SK-N-SH (cell line): ENCODE measurements around the gene ERMAP. TPM values are rescaled to one million over a fixed set of nuclear protein-coding genes. Genes with fewer than 3 reads are reported as not detected.

ENCODE experiments used
- CTCF ChIA-PET: fragments of 300-600, 350-600 bp; formaldehyde crosslinking; extraction: SDS; loops from one replicate; lab custom pipeline; 2021; lab: Yijun Ruan, JAX
- POLR2A ChIA-PET: fragments of 350-600 bp; sonication (Branson Sonifier 250); formaldehyde crosslinking; extraction: SDS; loops from one replicate; lab custom pipeline; 2020; ENCODE audit warnings: antibody characterized with exemption, inconsistent platforms; lab: Yijun Ruan, JAX
- DNase-seq: peaks from one replicate; pipeline ENCODE4 v3.0.0; 2012
- H2AFZ ChIP-seq: fragments of 200-600 bp; sonication (generic); 2 replicates; pipeline ENCODE4 v1.8.1; 2016; ENCODE audit warnings: antibody characterized with exemption, mild to moderate bottlenecking, low read depth
- H3F3A ChIP-seq: fragments of 200-600 bp; sonication (generic); replicated peaks from 2 replicates; pipeline ENCODE3; 2016; ENCODE audit warnings: antibody characterized with exemption, mild to moderate bottlenecking; ENCODE audit not compliant: insufficient read depth
- H3K27ac ChIP-seq, 2 experiments: fragments of 200-500 bp in 1 of 2; fragments of 200-600 bp in 1 of 2; sonication (Bioruptor generic) in 1 of 2; sonication (generic), shearing (Covaris generic) in 1 of 2; 2 replicates each; pipeline versions ENCODE4 v1.5.1 to v1.6.1; 2014 to 2016; ENCODE audit warnings: low read depth in 2 of 2, inconsistent platforms in 1 of 2, low read length in 1 of 2, mild to moderate bottlenecking in 1 of 2, mixed read lengths in 1 of 2
- H3K27me3 ChIP-seq: fragments of 200-600 bp; sonication (generic), shearing (Covaris generic); 2 replicates; pipeline ENCODE4 v1.6.1; 2016; ENCODE audit warnings: mixed run types; ENCODE audit not compliant: insufficient read depth
- H3K36me3 ChIP-seq, 2 experiments: fragments of 200-500 bp in 1 of 2; fragments of 200-600 bp in 1 of 2; sonication (Bioruptor generic) in 1 of 2; sonication (generic) in 1 of 2; replicated peaks in 1 of 2; 2 replicates each; pipeline versions ENCODE3 to v1.5.1; 2014 to 2016; ENCODE audit warnings: low read length in 1 of 2, mild to moderate bottlenecking in 1 of 2; ENCODE audit not compliant: insufficient read depth in 2 of 2, control insufficient read depth in 1 of 2
- H3K4me1 ChIP-seq, 2 experiments: fragments of 200-500 bp in 1 of 2; fragments of 200-600 bp in 1 of 2; sonication (Bioruptor generic) in 1 of 2; sonication (generic), shearing (Covaris generic) in 1 of 2; 2 replicates each; pipeline versions ENCODE4 v1.5.1 to v1.6.1; 2014 to 2016; ENCODE audit warnings: low read depth in 1 of 2, low read length in 1 of 2, mixed run types in 1 of 2; ENCODE audit not compliant: insufficient read depth in 2 of 2, control insufficient read depth in 1 of 2
- H3K4me2 ChIP-seq: fragments of 200-600 bp; sonication (generic), shearing (Covaris generic); 2 replicates; pipeline ENCODE4 v1.6.1; 2017; ENCODE audit warnings: mixed run types
- H3K4me3 ChIP-seq, 2 experiments: fragments of 200-500 bp in 1 of 2; fragments of 200-600 bp in 1 of 2; sonication (Bioruptor generic) in 1 of 2; sonication (generic), shearing (Covaris generic) in 1 of 2; 2 replicates each; pipeline versions ENCODE4 v1.5.1 to v1.8.1; 2014 to 2016; ENCODE audit warnings: low read depth in 2 of 2, inconsistent platforms in 1 of 2, low read length in 1 of 2, mild to moderate bottlenecking in 1 of 2, mixed read lengths in 1 of 2, moderate library complexity in 1 of 2
- H3K79me2 ChIP-seq: fragments of 200-600 bp; sonication (generic); 2 replicates; pipeline ENCODE4 v1.8.1; 2017; ENCODE audit warnings: mild to moderate bottlenecking; ENCODE audit not compliant: insufficient read depth
- H3K9ac ChIP-seq: fragments of 200-600 bp; sonication (generic); 2 replicates; pipeline ENCODE4 v1.6.1; 2017; ENCODE audit warnings: mixed run types
- H3K9me2 ChIP-seq: fragments of 200-600 bp; sonication (generic); 2 replicates; pipeline ENCODE4 v1.6.1; 2017; ENCODE audit warnings: mixed run types
- H3K9me3 ChIP-seq: fragments of 200-600 bp; sonication (generic); 2 replicates; pipeline ENCODE4 v1.6.1; 2017; ENCODE audit warnings: mixed run types, mild to moderate bottlenecking, moderate library complexity
- H4K20me1 ChIP-seq: fragments of 200-600 bp; sonication (generic); 2 replicates; pipeline ENCODE4 v1.6.1; 2017; ENCODE audit warnings: mild to moderate bottlenecking, mixed run types; ENCODE audit not compliant: insufficient read depth
- ELF1 ChIP-seq: IDR thresholded peaks from 2 replicates; pipeline ENCODE4 v1.4.0; 2012
- EP300 ChIP-seq, 2 experiments: IDR thresholded peaks; 2 replicates each; pipeline versions ENCODE4 v1.4.0 to v1.6.1; 2012; ENCODE audit warnings: borderline replicate concordance in 1 of 2, low read depth in 1 of 2, low read length in 1 of 2
- EZH2phosphoT487 ChIP-seq: fragments of 200-600 bp; sonication (generic); IDR thresholded peaks from 2 replicates; pipeline ENCODE4 v1.6.1; 2017; ENCODE audit warnings: low read depth, mixed run types, mild to moderate bottlenecking, antibody characterized with exemption, moderate library complexity, borderline replicate concordance
- FOSL2 ChIP-seq: IDR thresholded peaks from 2 replicates; pipeline ENCODE4 v1.4.0; 2012; ENCODE audit warnings: low read depth, mild to moderate bottlenecking, moderate library complexity, borderline replicate concordance
- GABPA ChIP-seq: IDR thresholded peaks from 2 replicates; pipeline ENCODE4 v1.4.0; 2012; ENCODE audit warnings: low read depth, mild to moderate bottlenecking
- GATA2 ChIP-seq: sonication (generic); formaldehyde crosslinking; IDR thresholded peaks from 2 replicates; pipeline ENCODE4 v1.5.0; 2020; ENCODE audit warnings: mild to moderate bottlenecking, missing genetic modification reagents
- MEF2A ChIP-seq: IDR thresholded peaks from 2 replicates; pipeline ENCODE4 v1.4.0; 2012; ENCODE audit warnings: low read depth, borderline replicate concordance
- MXI1 ChIP-seq: IDR thresholded peaks from 2 replicates; pipeline ENCODE4 v1.6.1; 2012; ENCODE audit warnings: mild to moderate bottlenecking, low read depth, low read length, improper control_type of control experiment
- RFX5 ChIP-seq: IDR thresholded peaks from 2 replicates; pipeline ENCODE4 v1.6.1; 2012; ENCODE audit warnings: mild to moderate bottlenecking, improper control_type of control experiment, low read length
- RXRA ChIP-seq: IDR thresholded peaks from 2 replicates; pipeline ENCODE4 v1.4.0; 2012; ENCODE audit warnings: low read depth, mild to moderate bottlenecking, borderline replicate concordance
- TAF1 ChIP-seq: IDR thresholded peaks from 2 replicates; pipeline ENCODE4 v1.6.1; 2012; ENCODE audit warnings: low read depth, mild to moderate bottlenecking, low read length, moderate library complexity, borderline replicate concordance
- TCF12 ChIP-seq: IDR thresholded peaks from 2 replicates; pipeline ENCODE4 v1.4.0; 2012
- YY1 ChIP-seq: IDR thresholded peaks from 2 replicates; pipeline ENCODE4 v1.4.0; 2012; ENCODE audit warnings: low read depth, mild to moderate bottlenecking
- WGBS: methylation state at CpG from one replicate; pipeline ENCODE4 v1.1.6; 2017; ENCODE audit warnings: low lambda C conversion rate; 5-methylcytosine and 5-hydroxymethylcytosine counted together
- polyA plus RNA-seq, 3 experiments: library from polyadenylated mRNA; depleted of rRNA; stranded (reverse); fragments of >200 nt; gene quantifications; 2 replicates each; pipeline ENCODE4 v1.2.3, GENCODE V29; 2012
- TF ChIP-seq, protein P1 (sequence below): IDR thresholded peaks from 2 replicates; pipeline ENCODE4 v1.4.0; 2012; ENCODE audit warnings: low read depth, borderline replicate concordance
- TF ChIP-seq, protein P2 (sequence below): IDR thresholded peaks from 2 replicates; pipeline ENCODE4 v1.4.0; 2012; ENCODE audit warnings: low read depth, borderline replicate concordance
- TF ChIP-seq, protein P3 (sequence below): IDR thresholded peaks from 2 replicates; pipeline ENCODE4; 2012
- TF ChIP-seq, protein P4 (sequence below): fragments of 150-350 bp; IDR thresholded peaks from 2 replicates; pipeline ENCODE4 v1.6.1; 2017; ENCODE audit warnings: antibody characterized with exemption, low read length, low read depth, borderline replicate concordance

The ERMAP gene
- polyA plus RNA-seq, 1 of the 3 experiments (the other 2 are of a cell fraction), result 10.4 TPM

DNA sequence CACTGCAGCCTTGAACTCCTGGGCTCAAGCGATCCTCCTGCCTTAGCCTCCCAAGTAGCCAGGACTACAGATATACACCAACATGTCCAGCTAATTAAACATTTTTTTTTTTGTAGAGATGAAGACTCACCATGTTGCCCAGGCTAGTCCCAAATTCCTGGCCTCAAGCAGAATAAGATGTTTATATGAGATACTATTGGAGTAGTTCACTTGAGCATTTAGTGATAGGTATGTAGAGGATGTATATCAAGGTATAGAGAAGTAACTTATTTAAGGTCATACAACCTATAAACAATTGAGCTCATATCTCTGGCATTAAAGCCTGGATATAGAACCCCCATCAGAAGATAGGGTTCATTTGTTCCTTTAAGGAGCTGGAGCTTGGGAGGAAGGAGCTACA lies 36.7 kb upstream of the ERMAP start:
- no peaks in the 10 kb centered on the region for H3K4me1 ChIP-seq
- TF ChIP-seq MXI1, result no peak
- TF ChIP-seq, protein P1, sequence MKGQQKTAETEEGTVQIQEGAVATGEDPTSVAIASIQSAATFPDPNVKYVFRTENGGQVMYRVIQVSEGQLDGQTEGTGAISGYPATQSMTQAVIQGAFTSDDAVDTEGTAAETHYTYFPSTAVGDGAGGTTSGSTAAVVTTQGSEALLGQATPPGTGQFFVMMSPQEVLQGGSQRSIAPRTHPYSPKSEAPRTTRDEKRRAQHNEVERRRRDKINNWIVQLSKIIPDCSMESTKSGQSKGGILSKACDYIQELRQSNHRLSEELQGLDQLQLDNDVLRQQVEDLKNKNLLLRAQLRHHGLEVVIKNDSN, result no peak
- no peak for TF ChIP-seq GATA2 (CRISPR knock-in tag)
- no peak for TF ChIP-seq GABPA
- TF ChIP-seq MEF2A, result no peak
- no peak for TF ChIP-seq EP300 (IDR thresholded peaks at IDR 0.05; ENCODE audit: borderline replicate concordance in 1 of 2, low read depth in 1 of 2, low read length in 1 of 2)
- TF ChIP-seq, protein P2, sequence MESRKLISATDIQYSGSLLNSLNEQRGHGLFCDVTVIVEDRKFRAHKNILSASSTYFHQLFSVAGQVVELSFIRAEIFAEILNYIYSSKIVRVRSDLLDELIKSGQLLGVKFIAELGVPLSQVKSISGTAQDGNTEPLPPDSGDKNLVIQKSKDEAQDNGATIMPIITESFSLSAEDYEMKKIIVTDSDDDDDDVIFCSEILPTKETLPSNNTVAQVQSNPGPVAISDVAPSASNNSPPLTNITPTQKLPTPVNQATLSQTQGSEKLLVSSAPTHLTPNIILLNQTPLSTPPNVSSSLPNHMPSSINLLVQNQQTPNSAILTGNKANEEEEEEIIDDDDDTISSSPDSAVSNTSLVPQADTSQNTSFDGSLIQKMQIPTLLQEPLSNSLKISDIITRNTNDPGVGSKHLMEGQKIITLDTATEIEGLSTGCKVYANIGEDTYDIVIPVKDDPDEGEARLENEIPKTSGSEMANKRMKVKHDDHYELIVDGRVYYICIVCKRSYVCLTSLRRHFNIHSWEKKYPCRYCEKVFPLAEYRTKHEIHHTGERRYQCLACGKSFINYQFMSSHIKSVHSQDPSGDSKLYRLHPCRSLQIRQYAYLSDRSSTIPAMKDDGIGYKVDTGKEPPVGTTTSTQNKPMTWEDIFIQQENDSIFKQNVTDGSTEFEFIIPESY, result no peak
- TF ChIP-seq, protein P3, sequence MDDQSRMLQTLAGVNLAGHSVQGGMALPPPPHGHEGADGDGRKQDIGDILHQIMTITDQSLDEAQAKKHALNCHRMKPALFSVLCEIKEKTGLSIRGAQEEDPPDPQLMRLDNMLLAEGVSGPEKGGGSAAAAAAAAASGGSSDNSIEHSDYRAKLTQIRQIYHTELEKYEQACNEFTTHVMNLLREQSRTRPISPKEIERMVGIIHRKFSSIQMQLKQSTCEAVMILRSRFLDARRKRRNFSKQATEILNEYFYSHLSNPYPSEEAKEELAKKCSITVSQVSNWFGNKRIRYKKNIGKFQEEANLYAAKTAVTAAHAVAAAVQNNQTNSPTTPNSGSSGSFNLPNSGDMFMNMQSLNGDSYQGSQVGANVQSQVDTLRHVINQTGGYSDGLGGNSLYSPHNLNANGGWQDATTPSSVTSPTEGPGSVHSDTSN, result no peak
- H3K9me2 ChIP-seq, result no peaks in the 10 kb centered on the region
- H2AFZ ChIP-seq, result no peak overlapping the region
- no peak overlapping the region for H3K27ac ChIP-seq
- no peaks in the 10 kb centered on the region for H3K27me3 ChIP-seq
- POLR2A ChIA-PET, result no interaction called here
- no peak overlapping the region for H3K9ac ChIP-seq
- no peaks in the 10 kb centered on the region for H4K20me1 ChIP-seq
- no peaks in the 10 kb centered on the region for H3K9me3 ChIP-seq
- H3K4me2 ChIP-seq, result no peak overlapping the region
- no peaks in the 10 kb centered on the region; the same call in 1 of the 2 replicates for H3K79me2 ChIP-seq
- CTCF ChIA-PET, result interaction anchor here (1.0 to 4.9 kb wide), 5 partner anchors 9 to 292 kb away, joined by 3 to 118 read pairs (median 7); no protein-coding TSS in a partner anchor
- 94% methylated on average over 1 of the region's 1 CpG for WGBS
- H3F3A ChIP-seq, result no peaks in the 10 kb centered on the region
- no peak overlapping the region for H3K4me3 ChIP-seq
- peaks cover 44 to 47% of the 10 kb centered on the region in 2 experiments for H3K36me3 ChIP-seq
- no peak for DNase-seq

DNA sequence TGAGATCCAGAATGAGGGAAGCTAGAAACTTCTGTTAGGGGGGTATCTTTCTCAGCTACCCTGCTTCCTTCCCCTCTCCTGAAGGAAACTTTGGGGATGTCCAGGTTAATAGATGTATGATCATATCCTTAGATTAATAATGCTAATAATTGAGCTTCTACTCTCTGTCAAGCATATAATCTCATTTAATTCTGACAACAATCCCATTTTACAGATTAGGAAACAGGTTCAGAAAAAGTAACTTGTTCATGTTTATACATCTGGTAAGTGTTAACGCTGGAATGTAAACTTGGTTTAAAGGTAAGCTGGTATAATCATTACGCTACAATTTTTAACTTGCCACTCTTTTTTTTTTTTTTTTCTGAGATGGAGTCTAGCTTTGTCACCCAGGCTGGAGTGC lies 33.8 kb upstream of the ERMAP start:
- no peaks in the 10 kb centered on the region for H3K9me2 ChIP-seq
- H4K20me1 ChIP-seq, result no peaks in the 10 kb centered on the region
- H3K27ac ChIP-seq, result no peak overlapping the region
- no peaks in the 10 kb centered on the region for H3F3A ChIP-seq
- ChIA-PET CTCF (interaction anchor here (0.8 to 4.4 kb wide), 7 partner anchors 16 to 467 kb away, joined by 3 to 33 read pairs (median 3); no protein-coding TSS in a partner anchor), POLR2A (interaction anchor here (2.4 kb wide), 1 partner anchor 16 kb away, joined by 7 read pairs; the partner anchor contains the start of genes C1orf50 and P3H1)
- WGBS, result 93% methylated on average over 2 of the region's 2 CpGs
- H3K4me1 ChIP-seq, result peaks cover 0 to 6% of the 10 kb centered on the region in 2 experiments; a peak in 1 of 4 replicates
- no peak overlapping the region for H3K4me2 ChIP-seq
- H3K36me3 ChIP-seq, result peaks cover 25 to 30% of the 10 kb centered on the region in 2 experiments
- no peak overlapping the region for H3K9ac ChIP-seq
- no peak overlapping the region for H3K4me3 ChIP-seq
- no peak for DNase-seq
- H3K9me3 ChIP-seq, result no peaks in the 10 kb centered on the region
- H2AFZ ChIP-seq, result no peak overlapping the region
- H3K79me2 ChIP-seq, result no peaks in the 10 kb centered on the region; the same call in 1 of the 2 replicates
- no peaks in the 10 kb centered on the region for H3K27me3 ChIP-seq
- TF ChIP-seq RFX5 (no peak), FOSL2 (no peak), MXI1 (no peak), YY1 (no peak), TCF12 (no peak), GABPA (no peak), RXRA (no peak), EZH2phosphoT487 (no peak), TAF1 (no peak), MEF2A (no peak), ELF1 (no peak)
- TF ChIP-seq, protein P1, result no peak
- TF ChIP-seq, protein P4, sequence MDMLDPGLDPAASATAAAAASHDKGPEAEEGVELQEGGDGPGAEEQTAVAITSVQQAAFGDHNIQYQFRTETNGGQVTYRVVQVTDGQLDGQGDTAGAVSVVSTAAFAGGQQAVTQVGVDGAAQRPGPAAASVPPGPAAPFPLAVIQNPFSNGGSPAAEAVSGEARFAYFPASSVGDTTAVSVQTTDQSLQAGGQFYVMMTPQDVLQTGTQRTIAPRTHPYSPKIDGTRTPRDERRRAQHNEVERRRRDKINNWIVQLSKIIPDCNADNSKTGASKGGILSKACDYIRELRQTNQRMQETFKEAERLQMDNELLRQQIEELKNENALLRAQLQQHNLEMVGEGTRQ, result no peak
